Lung (tissue), 12 donors: ENCODE data around the gene DDI1. TPM values are rescaled to one million over a fixed set of nuclear protein-coding genes. Genes with fewer than 3 reads are reported as not detected.

Experiments used
- ATAC-seq: fragments of 200-7000 bp; cut with Tn5 transposase; one replicate; pipeline ENCODE4 v1.9.1; 2020; ENCODE audit warnings: moderate number of reproducible peaks; ENCODE audit not compliant: insufficient read depth, low FRiP score
- DNase-seq, 3 donors: peaks; one replicate each; pipeline ENCODE4 v3.0.0-alpha.2; 2013 to 2017
- H3K27ac ChIP-seq, 2 donors: one replicate each; pipeline ENCODE4 v1.5.1; 2013; ENCODE audit warnings: mild to moderate bottlenecking in 2 of 2, moderate library complexity in 2 of 2, control low read depth in 1 of 2, inconsistent platforms in 1 of 2, low read depth in 1 of 2, low read length in 1 of 2
- H3K27me3 ChIP-seq, 3 donors: one replicate each; pipeline ENCODE4 v1.5.1; 2013; ENCODE audit warnings: low read length in 2 of 3; ENCODE audit not compliant: control insufficient read depth in 3 of 3, insufficient read depth in 3 of 3
- H3K36me3 ChIP-seq, 4 donors: one replicate each; pipeline ENCODE4 v1.5.1; 2013; ENCODE audit warnings: low read length in 4 of 4, mild to moderate bottlenecking in 1 of 4, moderate library complexity in 1 of 4; ENCODE audit not compliant: control insufficient read depth in 4 of 4, insufficient read depth in 4 of 4
- H3K4me1 ChIP-seq, 5 donors: one replicate each; pipeline ENCODE4 v1.5.1; 2013; ENCODE audit warnings: low read length in 5 of 5, mild to moderate bottlenecking in 2 of 5, moderate library complexity in 1 of 5; ENCODE audit not compliant: control insufficient read depth in 5 of 5, insufficient read depth in 5 of 5
- H3K4me3 ChIP-seq: one replicate; pipeline ENCODE4 v1.5.1; 2013; ENCODE audit warnings: mild to moderate bottlenecking, control low read depth, moderate library complexity
- H3K9ac ChIP-seq, 2 donors: one replicate each; pipeline ENCODE4 v1.5.1; 2013; ENCODE audit warnings: low read length in 2 of 2, control low read depth in 1 of 2; ENCODE audit not compliant: insufficient read depth in 1 of 2
- H3K9me3 ChIP-seq, 4 donors: one replicate each; pipeline ENCODE4 v1.5.1; 2013; ENCODE audit warnings: low read length in 3 of 4, mild to moderate bottlenecking in 1 of 4, moderate library complexity in 1 of 4; ENCODE audit not compliant: control insufficient read depth in 4 of 4, insufficient read depth in 3 of 4
- WGBS, 2 donors: extraction: QIAGEN DNeasy Blood & Tissue Kit; methylation state at CpG; one replicate each; pipeline ENCODE4 v1.1.7; 2013; 5-methylcytosine and 5-hydroxymethylcytosine counted together
- polyA plus RNA-seq, 2 donors: library from polyadenylated mRNA; stranded (reverse); fragments of 200-250 nt; gene quantifications; one replicate each; pipeline ENCODE4 v1.2.1, GENCODE V29; 2013
- total RNA-seq, 2 donors: library from RNA; depleted of rRNA in 1 of 2; stranded (reverse); fragments of >200 nt in 1 of 2; gene quantifications; one replicate each; pipeline ENCODE4 v1.2.1, GENCODE V29; 2014 to 2021
- TF ChIP-seq, protein P1 (sequence below): IDR thresholded peaks from 2 replicates; pipeline ENCODE4 v1.5.1; 2012; ENCODE audit warnings: mild to moderate bottlenecking; ENCODE audit errors: control extremely low read depth, extremely low read depth
- donor health status: control.
- donor health status: control.
- donor health status: Bipolar disorder and iron deficiency.
- donor health status: healthy.
- donor health status: DM: yes; HTN: yes; CAD: no.

Gene DDI1
- total and polyA plus RNA-seq, 4 donors, result not detected

DNA sequence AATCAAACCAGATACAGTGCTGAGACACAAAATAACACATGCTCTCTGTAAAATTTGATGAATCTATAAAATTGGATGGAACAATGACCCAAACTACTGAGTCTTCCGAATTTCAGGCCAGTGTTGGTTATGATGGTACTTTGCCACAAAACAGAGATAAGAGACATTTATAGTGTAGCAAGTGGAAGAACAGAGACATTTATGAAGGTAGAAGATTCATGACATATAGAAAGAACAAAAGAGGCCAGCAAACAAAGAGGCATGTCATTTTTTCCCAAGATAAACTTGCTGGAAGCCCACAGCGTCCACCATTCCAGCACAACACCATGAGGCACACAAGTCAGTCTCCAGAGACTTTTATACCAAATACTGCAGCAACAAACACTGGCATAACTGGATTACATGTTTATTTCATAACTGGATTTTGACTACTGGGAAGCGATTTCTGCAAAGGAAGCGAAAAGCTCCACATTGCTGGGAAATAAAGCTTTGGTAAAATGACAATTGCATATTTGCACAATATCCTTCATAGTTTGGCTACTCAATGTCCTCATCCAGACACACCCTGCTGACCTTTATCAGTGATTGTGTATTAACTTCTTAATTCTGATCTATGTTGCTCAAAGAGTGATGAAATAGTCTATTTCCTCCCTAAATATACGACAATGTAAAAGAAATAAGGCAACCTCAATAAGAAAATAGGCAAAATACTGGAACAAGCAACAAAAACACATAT lies 17.5 kb downstream of the DDI1 start:
- Histone ChIP-seq H3K4me3 (no peak overlapping the region), H3K27ac (no peak overlapping the region), H3K9me3 (no peaks in the 10 kb centered on the region), H3K9ac (no peak overlapping the region), H3K27me3 (no peaks in the 10 kb centered on the region), H3K4me1 (peaks cover 0 to 4% (median 0%) of the 10 kb centered on the region in 5 donors), H3K36me3 (no peaks in the 10 kb centered on the region)
- DNase-seq, result no peak
- no peak for ATAC-seq
- 54 to 65% methylated on average over 5 of the region's 5 CpGs for WGBS, 2 donors
- TF ChIP-seq, protein P1, sequence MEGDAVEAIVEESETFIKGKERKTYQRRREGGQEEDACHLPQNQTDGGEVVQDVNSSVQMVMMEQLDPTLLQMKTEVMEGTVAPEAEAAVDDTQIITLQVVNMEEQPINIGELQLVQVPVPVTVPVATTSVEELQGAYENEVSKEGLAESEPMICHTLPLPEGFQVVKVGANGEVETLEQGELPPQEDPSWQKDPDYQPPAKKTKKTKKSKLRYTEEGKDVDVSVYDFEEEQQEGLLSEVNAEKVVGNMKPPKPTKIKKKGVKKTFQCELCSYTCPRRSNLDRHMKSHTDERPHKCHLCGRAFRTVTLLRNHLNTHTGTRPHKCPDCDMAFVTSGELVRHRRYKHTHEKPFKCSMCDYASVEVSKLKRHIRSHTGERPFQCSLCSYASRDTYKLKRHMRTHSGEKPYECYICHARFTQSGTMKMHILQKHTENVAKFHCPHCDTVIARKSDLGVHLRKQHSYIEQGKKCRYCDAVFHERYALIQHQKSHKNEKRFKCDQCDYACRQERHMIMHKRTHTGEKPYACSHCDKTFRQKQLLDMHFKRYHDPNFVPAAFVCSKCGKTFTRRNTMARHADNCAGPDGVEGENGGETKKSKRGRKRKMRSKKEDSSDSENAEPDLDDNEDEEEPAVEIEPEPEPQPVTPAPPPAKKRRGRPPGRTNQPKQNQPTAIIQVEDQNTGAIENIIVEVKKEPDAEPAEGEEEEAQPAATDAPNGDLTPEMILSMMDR, result no peak

DNA sequence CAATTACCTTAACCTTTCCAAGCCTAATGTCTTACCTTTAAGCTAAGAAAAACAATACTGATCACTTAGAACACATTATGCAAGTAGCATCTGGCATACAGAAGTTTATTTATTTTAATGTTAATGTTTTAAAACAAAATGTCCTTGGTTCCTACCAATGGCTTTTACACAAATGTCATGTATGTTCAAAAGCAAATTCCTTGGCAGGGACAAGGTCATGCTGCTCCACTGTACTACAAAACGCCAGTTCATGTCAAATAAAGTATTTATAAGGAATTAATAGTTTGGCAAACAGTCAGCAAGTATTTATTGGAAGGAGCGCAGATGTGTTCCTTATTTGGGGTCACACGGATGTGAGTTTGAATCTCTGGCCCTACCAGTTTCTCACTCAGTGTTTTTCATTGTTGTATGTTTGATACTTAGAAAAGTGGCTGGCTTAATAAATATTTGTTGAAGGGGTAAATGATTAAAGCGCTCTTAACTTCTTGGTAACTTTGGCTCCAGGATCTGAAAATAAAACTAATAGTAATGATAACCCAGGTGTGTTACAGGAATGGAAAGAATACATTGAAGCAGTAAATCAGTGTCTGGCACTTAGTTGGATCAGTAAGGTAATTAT lies 18.6 kb downstream of the DDI1 start:
- DNase-seq, result no peak
- Histone ChIP-seq H3K4me1 (peaks cover 0 to 4% (median 0%) of the 10 kb centered on the region in 5 donors), H3K27me3 (no peaks in the 10 kb centered on the region), H3K9me3 (no peaks in the 10 kb centered on the region), H3K4me3 (no peak overlapping the region), H3K9ac (no peak overlapping the region), H3K36me3 (no peaks in the 10 kb centered on the region), H3K27ac (no peak overlapping the region)
- 74 to 86% methylated on average over 4 of the region's 4 CpGs for WGBS, 2 donors
- TF ChIP-seq, protein P1, result no peak
- ATAC-seq, result no peak

DNA sequence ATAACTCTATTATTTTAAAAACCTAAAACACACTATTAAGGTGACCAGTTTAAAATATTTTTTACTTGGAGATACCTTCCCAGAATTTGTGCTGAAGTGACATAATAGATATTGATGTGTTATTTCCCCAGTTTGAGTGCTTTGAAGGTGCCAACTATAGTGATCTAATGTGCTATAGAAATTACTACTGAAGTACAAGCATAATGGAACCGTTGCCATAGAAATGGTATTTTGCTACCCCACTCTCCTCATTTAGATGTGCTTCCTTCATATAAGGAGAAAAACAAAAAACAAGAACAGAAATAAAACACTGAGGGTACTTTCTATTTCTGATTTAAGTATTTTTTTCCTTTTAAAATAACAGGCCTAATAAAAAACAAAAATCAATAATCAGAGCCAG lies 19.2 kb downstream of the DDI1 start:
- Histone ChIP-seq H3K9ac (no peak overlapping the region), H3K27me3 (no peaks in the 10 kb centered on the region), H3K4me3 (no peak overlapping the region), H3K9me3 (no peaks in the 10 kb centered on the region), H3K4me1 (peaks cover 0 to 4% (median 0%) of the 10 kb centered on the region in 5 donors), H3K36me3 (no peaks in the 10 kb centered on the region), H3K27ac (no peak overlapping the region)
- no peak for ATAC-seq
- no peak for DNase-seq
- TF ChIP-seq, protein P1, result no peak
- WGBS, 2 donors, result 92 to 93% methylated on average over 1 of the region's 1 CpG
